Caco-2 (cell line): ENCODE results near the gene GALNT17. TPM values are rescaled to one million over a fixed set of nuclear protein-coding genes. Genes with fewer than 3 reads are reported as not detected.

Experiments used
- BruUV-seq: library from RNA; stranded (reverse); fragments of 400-500 nt; replicated peaks from 2 replicates; lab custom pipeline; 2021; lab: Mats Ljungman, UMichigan
- CTCF ChIA-PET: fragments of 300-600 bp; sonication (Branson Sonifier 250); formaldehyde crosslinking; loops from one replicate; lab custom pipeline; 2022; ENCODE audit warnings: antibody characterized with exemption; lab: Charles Lee
- POLR2A ChIA-PET: fragments of 300-600 bp; sonication (Branson Sonifier 250); formaldehyde crosslinking; loops from one replicate; lab custom pipeline; 2022; ENCODE audit warnings: antibody characterized with exemption; lab: Charles Lee
- DNase-seq, 2 experiments: peaks; one replicate each; pipeline versions ENCODE4 v3.0.0 to v3.0.0-alpha.2; 2020 to 2022
- H3K27me3 ChIP-seq: replicated peaks from 2 replicates; pipeline ENCODE4 v1.6.0; 2011; ENCODE audit warnings: low read length; ENCODE audit not compliant: control insufficient read depth, insufficient read depth
- H3K36me3 ChIP-seq: 2 replicates; pipeline ENCODE4 v1.5.1; 2011; ENCODE audit warnings: low read length; ENCODE audit not compliant: control insufficient read depth, insufficient read depth
- H3K4me1 ChIP-seq: fragments of 250-450 bp; sonication (Bioruptor Pico); 2 replicates; pipeline ENCODE4 v1.5.1; 2020; ENCODE audit warnings: mild to moderate bottlenecking
- H3K4me3 ChIP-seq: 2 replicates; pipeline ENCODE4 v1.5.1; 2011; ENCODE audit warnings: low read depth, mild to moderate bottlenecking, control low read depth, low read length
- H3K9me3 ChIP-seq: fragments of 250-450 bp; sonication (Bioruptor Pico); 2 replicates; pipeline ENCODE4 v1.5.1; 2020; ENCODE audit warnings: mild to moderate bottlenecking, moderate library complexity
- H3K27ac Mint-ChIP-seq: one replicate; pipeline ENCODE4 v1.8.0; 2022; ENCODE audit warnings: mixed read lengths; ENCODE audit not compliant: unreplicated experiment
- H3K27me3 Mint-ChIP-seq: one replicate; pipeline ENCODE4 v1.8.0; 2022; ENCODE audit warnings: mixed read lengths; ENCODE audit not compliant: insufficient read depth, unreplicated experiment
- H3K36me3 Mint-ChIP-seq: one replicate; pipeline ENCODE4 v1.8.0; 2022; ENCODE audit warnings: mild to moderate bottlenecking, mixed read lengths; ENCODE audit not compliant: insufficient read depth, unreplicated experiment
- H3K4me1 Mint-ChIP-seq: one replicate; pipeline ENCODE4 v1.8.0; 2022; ENCODE audit warnings: low read depth, mixed read lengths; ENCODE audit not compliant: unreplicated experiment
- H3K4me3 Mint-ChIP-seq: one replicate; pipeline ENCODE4 v1.8.0; 2022; ENCODE audit warnings: mild to moderate bottlenecking, moderate library complexity, mixed read lengths; ENCODE audit not compliant: unreplicated experiment
- H3K9me3 Mint-ChIP-seq: one replicate; pipeline ENCODE4 v1.8.0; 2022; ENCODE audit warnings: mixed read lengths; ENCODE audit not compliant: unreplicated experiment
- CTCF ChIP-seq, 2 experiments: fragments of 200-600 bp in 1 of 2; IDR thresholded peaks; 1 replicate in 1 of 2; 2 replicates in 1 of 2; pipeline versions ENCODE4 v1.5.1 to v1.8.0; 2011 to 2022; ENCODE audit warnings: antibody characterized with exemption in 1 of 2, control low read depth in 1 of 2, inconsistent platforms in 1 of 2, low read depth in 1 of 2, low read length in 1 of 2, mild to moderate bottlenecking in 1 of 2, moderate library complexity in 1 of 2; ENCODE audit not compliant: insufficient read depth in 1 of 2, severe bottlenecking in 1 of 2, unreplicated experiment in 1 of 2
- intact Hi-C: fragments of 100-400 bp; cut with micrococcal nuclease; formaldehyde crosslinking; loops from one replicate; pipeline ENCODE4 v1.10.0; 2022; ENCODE audit not compliant: unreplicated experiment
- total RNA-seq: library from RNA; stranded (reverse); gene quantifications from 2 replicates; pipeline ENCODE4 v1.2.3, GENCODE V29; 2022

GALNT17 gene
- total RNA-seq, 1 experiment from 2014 or later = not detected

GRCh38 chr7:71566991-71567390, 435.0 kb downstream of the GALNT17 start:
- no peaks in the 10 kb centered on the region for H3K36me3 Mint-ChIP-seq
- no peak for TF ChIP-seq CTCF (IDR thresholded peaks at IDR 0.05; ENCODE audit: insufficient read depth in 1 of 2, low read depth in 1 of 2, low read length in 1 of 2, severe bottlenecking in 1 of 2, unreplicated experiment in 1 of 2)
- ChIA-PET CTCF (no interaction called here), POLR2A (no interaction called here)
- no peaks in the 10 kb centered on the region for H3K4me1 Mint-ChIP-seq
- no peaks in the 10 kb centered on the region for H3K27me3 Mint-ChIP-seq
- no peak overlapping the region for H3K4me3 ChIP-seq
- no peaks in the 10 kb centered on the region for H3K36me3 ChIP-seq
- no peaks in the 10 kb centered on the region for H3K27me3 ChIP-seq
- no peaks in the 10 kb centered on the region for H3K9me3 ChIP-seq
- no TSS peak for BruUV-seq
- no peak overlapping the region for H3K27ac Mint-ChIP-seq
- intact Hi-C loops = no loop called here
- no peak for DNase-seq
- H3K9me3 Mint-ChIP-seq = peaks cover 18% of the 10 kb centered on the region
- no peaks in the 10 kb centered on the region for H3K4me1 ChIP-seq
- no peak overlapping the region for H3K4me3 Mint-ChIP-seq

DNA sequence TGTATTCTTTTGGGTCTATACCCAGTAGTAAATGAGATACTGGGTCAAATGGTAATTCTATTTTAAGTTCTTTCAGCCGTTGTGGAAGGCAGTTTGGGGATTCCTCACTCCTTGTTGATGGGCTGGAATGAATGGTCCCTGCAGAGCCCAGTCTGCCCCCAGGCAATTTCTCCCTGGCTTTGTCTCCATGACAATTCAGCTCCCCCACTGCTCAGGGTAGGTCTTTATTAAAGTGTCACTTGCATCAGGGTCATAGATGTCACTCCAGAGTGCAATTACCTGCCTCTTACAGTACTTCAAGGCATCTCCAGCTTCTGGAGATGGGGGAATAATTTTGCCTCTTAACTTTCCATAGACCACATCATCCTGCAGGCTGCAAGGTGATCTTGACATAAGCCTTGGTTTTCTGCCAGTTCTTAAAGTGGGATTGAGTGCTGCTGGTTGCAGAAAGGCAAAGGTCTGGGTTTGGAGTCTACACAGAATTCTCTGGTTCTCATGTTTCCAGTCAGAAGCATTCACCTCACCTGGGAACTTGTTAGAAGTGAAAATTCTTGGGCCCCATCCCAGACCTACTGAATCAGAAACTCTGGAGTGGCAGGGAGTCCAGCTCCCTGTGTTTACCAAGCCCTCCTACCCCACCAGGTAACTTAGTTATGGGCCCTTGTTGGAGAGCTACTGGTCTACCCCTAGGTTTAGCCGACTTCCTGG, 442.4 kb downstream of the GALNT17 start:
- H3K4me3 Mint-ChIP-seq = no peak overlapping the region
- DNase-seq = no peak
- H3K27ac Mint-ChIP-seq = no peak overlapping the region
- intact Hi-C loops = no loop called here
- no peak for TF ChIP-seq CTCF (IDR thresholded peaks at IDR 0.05; ENCODE audit: insufficient read depth in 1 of 2, low read depth in 1 of 2, low read length in 1 of 2, severe bottlenecking in 1 of 2, unreplicated experiment in 1 of 2)
- ChIA-PET POLR2A (no interaction called here), CTCF (no interaction called here)
- BruUV-seq = no TSS peak
- Histone ChIP-seq H3K4me1 (no peaks in the 10 kb centered on the region), H3K36me3 (no peaks in the 10 kb centered on the region), H3K27me3 (no peaks in the 10 kb centered on the region), H3K9me3 (no peaks in the 10 kb centered on the region), H3K4me3 (no peak overlapping the region)
- peaks cover 11% of the 10 kb centered on the region for H3K9me3 Mint-ChIP-seq
- no peaks in the 10 kb centered on the region for H3K27me3 Mint-ChIP-seq
- H3K4me1 Mint-ChIP-seq = no peaks in the 10 kb centered on the region
- no peaks in the 10 kb centered on the region for H3K36me3 Mint-ChIP-seq

DNA sequence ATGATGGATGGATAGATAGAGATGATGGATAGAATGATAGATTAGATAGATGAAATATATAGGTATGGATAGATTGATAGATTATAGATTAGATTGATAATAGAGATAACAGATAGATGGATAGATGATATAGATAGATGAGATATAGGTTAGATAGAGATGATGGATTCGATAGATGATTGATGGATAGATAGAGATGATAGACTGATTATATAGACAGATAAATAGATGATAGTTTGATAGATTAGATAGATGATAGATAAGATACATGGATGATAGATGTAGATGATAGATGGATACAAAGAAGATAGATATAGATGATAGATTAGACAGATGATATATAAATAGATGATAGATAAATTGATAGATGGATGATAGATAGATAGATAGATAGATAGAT, 448.1 kb downstream of the GALNT17 start:
- Mint-ChIP-seq H3K9me3 (peaks cover 4% of the 10 kb centered on the region), H3K4me1 (no peaks in the 10 kb centered on the region), H3K36me3 (no peaks in the 10 kb centered on the region), H3K4me3 (no peak overlapping the region), H3K27me3 (no peaks in the 10 kb centered on the region), H3K27ac (no peak overlapping the region)
- ChIA-PET CTCF (no interaction called here), POLR2A (no interaction called here)
- Histone ChIP-seq H3K4me1 (no peaks in the 10 kb centered on the region), H3K4me3 (no peak overlapping the region), H3K36me3 (no peaks in the 10 kb centered on the region), H3K9me3 (no peaks in the 10 kb centered on the region), H3K27me3 (no peaks in the 10 kb centered on the region)
- TF ChIP-seq CTCF (IDR thresholded peaks at IDR 0.05; ENCODE audit: insufficient read depth in 1 of 2, low read depth in 1 of 2, low read length in 1 of 2, severe bottlenecking in 1 of 2, unreplicated experiment in 1 of 2) = no peak
- no TSS peak for BruUV-seq
- intact Hi-C loops = no loop called here
- DNase-seq = no peak
